ENCODE measurements around the gene ARL8B.

The ARL8B gene

GRCh38 chr3:5186089-5186857, 64.2 kb downstream of the ARL8B start:
- DNase-seq (ENCODE audit: low read depth in 1 of 2, low spot score in 1 of 2), result no peak

DNA sequence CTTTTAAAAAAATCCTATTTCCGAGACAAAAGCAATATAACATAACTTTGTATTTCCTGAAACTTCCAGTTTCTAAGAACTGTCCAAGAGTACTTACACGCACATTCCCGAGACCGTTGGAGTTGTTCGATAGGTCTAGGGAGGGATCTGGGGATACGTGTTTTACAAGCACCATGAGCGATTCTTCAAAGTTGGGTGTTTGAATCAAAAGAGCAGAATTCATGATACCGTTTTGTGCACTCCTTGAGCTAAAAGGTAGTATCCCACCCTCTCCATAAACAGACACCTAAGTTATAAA, 64.7 kb downstream of the ARL8B start:
- DNase-seq (ENCODE audit: low read depth in 1 of 2, low spot score in 1 of 2), result no peak

DNA sequence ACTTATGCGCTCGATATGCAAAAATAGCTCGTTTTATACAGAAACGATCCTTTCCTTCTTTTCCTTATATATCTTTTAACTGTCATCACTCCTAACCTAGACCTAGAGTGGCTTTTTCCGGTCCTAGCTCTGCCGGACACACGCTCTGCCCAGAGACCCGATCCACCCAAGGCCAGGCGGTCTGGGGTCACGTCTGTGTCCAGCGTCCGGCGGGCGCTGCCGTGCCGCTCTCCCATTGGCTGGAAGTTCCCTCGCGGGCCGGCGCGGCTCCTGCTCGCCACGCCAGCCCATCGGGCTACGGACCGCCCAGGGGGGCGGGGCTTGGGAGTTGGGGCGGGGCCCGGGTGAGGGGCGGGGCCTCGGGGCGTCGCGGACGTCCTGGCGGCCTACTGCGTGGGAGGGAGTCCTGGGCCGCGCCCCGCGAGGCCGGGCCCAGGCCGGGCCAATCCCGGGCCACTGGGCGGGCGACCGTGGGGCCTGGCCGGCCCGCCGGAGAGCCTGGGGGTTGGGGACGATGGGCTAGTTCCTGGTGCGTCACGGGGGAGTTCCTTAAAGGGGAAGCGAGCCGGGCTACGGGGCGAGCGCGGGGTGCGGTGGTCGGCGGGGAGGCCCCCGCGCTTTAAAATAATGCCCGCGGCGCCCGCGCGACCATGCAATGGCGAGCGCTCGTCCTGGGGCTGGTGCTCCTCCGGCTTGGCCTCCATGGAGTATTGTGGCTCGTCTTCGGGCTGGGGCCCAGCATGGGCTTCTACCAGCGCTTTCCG, 65.2 kb downstream of the ARL8B start, which contains the start of gene EDEM1:
Gene EDEM1, plus strand, starts transcription at position 552 of the 764 bp plus-strand sequence. Its CDS starts 99 bp downstream, at position 651.
- DNase-seq (ENCODE audit: low read depth in 1 of 2, low spot score in 1 of 2), result peak; percentile 91 to 93

DNA sequence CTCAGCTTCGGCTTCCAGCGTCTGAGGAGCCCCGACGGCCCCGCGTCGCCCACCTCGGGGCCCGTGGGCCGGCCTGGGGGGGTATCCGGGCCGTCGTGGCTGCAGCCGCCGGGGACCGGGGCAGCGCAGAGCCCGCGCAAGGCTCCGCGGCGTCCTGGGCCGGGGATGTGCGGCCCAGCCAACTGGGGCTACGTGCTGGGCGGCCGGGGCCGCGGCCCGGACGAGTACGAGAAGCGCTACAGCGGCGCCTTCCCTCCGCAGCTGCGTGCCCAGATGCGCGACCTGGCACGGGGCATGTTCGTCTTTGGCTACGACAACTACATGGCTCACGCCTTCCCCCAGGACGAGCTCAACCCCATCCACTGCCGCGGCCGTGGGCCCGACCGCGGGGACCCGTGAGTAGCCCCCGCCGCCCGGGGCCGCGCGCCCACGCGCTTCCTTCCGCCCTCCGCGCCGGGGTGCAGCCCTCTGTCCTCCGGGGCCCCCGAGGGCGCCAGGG, 65.9 kb downstream of the ARL8B start:
- peak; percentile 12 to 43 for DNase-seq (ENCODE audit: low read depth in 1 of 2, low spot score in 1 of 2)

DNA sequence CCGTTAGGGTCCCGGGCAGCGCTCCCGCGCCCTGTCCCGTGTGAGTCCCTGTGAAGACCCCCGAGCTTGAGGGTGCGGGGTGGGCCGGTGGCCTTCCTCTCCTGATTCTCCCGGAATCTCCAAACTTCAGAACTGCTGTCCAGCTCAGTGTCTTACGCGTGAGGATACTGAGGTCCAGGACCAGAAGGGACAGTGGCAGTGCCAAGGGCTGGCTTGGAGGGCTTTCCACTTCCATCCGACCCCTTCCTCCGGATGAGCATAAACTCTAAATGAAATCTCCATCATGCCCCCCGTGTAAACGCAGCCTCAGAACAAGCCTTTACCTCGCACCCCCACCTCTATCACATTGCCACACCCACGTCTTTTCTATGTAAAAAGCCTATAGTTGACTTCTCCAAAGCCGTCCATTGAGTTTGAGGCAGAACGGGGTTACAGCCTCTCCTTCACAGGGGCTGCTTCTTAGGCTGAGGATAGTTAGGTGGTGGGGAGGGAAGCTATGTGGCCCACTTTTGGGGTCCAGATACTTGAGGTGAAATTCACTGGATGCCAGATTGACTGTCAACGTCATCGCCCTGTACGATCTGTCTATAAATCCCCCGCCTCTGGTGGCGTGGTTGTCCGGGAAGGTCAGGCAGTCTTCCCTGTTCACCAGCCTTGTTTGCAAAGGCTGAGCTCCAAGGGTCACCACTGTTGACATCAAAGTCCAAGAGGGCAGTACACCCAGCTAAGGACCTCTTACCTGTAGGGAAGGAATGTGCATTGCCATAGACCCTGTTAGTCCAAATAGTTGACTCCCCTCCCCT, 66.5 kb downstream of the ARL8B start:
- DNase-seq (ENCODE audit: low read depth in 1 of 2, low spot score in 1 of 2), result peak; percentile 11 to 38

GRCh38 chr3:5190147-5190791, 68.2 kb downstream of the ARL8B start:
- no peak for DNase-seq (ENCODE audit: low read depth in 1 of 2, low spot score in 1 of 2)

DNA sequence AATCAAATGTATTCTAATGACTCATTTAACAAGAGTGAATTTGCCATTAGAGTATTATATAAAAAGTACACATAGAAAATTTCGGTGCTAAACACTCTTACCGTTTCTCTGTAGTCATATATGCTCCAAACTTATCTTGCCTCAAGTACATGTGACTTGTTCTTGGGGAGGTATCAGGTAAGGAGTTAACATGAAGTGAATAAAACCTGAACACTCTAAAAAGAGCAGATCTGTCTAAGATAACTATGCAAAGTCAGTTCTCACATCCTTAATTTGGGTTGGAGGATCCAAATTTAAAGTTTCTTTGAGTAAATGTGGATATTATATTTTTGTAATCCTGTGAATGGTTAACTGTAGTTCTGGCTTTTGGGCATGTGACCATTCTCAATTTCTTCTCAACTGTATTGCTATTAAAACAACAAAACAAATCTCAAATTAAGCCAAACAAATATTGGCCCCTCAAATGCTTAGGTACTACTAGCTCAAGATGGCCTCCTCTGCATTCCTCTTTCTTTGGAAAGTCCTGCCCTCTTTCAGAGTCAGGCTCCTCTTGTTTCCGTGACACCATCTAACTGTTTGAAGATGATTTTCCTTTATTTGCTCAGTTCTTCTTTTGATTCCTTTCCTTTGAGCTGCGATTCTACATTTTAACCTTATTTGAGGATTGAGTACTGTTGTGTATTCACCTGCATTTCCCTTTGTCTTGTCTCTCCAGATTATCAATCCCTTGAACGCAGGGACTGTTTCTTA, 69.6 kb downstream of the ARL8B start:
- no peak for DNase-seq (ENCODE audit: low read depth in 1 of 2, low spot score in 1 of 2)

DNA sequence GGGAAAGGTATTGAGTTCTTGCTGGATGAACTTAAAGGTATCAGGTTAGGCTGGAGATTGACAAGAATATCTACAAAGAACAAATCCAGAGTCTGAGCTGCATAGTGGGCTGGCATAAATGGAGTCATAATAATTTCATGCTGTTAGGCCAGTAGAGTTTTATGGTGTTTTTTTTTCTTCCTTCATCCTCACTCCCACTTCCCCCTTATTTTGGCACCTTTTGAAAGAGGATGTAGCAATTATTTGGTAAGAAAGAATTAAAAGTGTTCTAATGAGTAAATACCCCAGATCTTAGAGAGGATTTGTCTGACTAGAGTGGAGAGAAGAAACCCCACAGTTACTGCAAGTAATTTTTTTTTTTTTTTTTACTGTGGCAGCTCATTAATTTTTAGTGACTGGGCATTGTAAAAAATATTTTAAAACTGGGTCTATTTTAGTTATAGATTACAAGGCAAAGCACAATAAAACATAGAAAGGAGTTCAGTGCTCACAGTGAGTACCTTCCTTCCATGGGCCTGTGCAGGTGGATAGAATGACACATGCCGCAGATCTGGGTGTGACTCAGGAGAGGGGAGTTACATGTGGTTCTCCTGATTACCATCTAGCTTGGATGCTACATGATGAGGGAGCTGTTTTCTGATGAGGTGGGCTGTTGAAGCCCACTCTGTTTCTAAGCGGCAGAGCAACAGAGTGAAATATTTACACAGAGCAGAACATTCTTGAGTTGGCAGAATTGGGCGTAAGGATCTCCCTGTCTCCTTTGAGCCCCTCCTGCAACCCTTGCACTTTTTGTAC, 70.7 kb downstream of the ARL8B start:
- DNase-seq (ENCODE audit: low read depth in 1 of 2, low spot score in 1 of 2), result no peak

DNA sequence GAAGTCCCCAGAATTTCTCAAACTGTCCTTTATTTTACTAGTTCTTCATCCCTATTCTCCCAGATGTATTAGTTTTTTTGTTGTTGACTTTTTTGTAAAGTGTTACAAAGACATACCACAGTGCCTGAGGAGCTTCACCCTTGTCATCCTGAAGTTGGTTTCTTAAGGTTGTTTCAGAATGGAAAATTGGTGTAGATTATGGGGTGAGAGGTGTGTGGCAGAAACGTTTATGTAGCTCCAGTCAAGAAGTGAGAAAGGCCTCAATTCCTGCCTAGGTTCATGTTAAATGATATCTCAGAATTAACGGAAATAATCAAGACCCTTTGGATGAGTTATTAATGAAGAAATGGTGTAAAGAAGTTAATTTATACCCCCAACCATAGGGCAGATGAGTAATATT, 72.2 kb downstream of the ARL8B start:
- DNase-seq (ENCODE audit: low read depth in 1 of 2, low spot score in 1 of 2), result no peak

GRCh38 chr3:5194801-5195509, 72.9 kb downstream of the ARL8B start:
- no peak for DNase-seq (ENCODE audit: low read depth in 1 of 2, low spot score in 1 of 2)

GRCh38 chr3:5195605-5196004, 73.5 kb downstream of the ARL8B start:
- DNase-seq (ENCODE audit: low read depth in 1 of 2, low spot score in 1 of 2), result no peak

DNA sequence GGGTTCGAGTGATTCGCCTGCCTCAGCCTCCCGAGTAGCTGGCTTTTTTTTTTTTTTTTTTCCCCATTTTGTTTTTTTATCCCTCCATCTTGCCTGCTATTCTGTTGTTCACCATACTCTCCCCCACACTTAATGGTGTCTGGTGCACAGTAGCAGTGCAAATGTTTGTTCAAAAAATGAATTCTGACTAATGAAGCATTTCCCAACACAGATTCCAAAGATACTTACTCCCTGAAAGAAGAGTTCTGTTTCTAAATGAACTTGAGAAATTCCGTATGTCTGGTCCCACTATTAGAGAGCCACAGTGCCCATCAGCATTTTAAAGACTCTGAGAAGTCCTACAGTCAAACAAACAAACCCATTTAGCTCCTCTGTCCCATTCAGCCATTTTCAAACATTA, 74.9 kb downstream of the ARL8B start:
- no peak for DNase-seq (ENCODE audit: low read depth in 1 of 2, low spot score in 1 of 2)

- DNase-seq (ENCODE audit: low read depth in 1 of 2, low spot score in 1 of 2), result no peak
These were observed 75.6 kb downstream of the ARL8B start for GRCh38 chr3:5197470-5198312.

DNA sequence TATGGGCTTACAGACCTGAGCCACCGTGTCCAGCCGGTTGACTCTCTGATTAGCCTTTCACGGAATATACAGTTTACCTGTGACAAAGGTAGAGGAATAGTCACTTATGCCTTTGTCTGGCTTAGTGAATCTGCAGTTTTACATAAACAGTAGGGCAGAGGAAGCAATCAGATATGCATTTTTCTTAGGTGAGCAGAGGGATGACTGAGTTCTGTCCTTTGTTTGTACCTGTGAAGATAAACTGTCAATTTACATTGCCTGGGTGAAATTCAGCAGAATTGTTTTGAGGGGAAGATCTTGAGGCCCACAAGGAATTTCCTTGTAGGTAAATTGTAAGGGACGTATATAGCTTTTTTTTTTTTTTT, 76.2 kb downstream of the ARL8B start:
- no peak for DNase-seq (ENCODE audit: low read depth in 1 of 2, low spot score in 1 of 2)

DNA sequence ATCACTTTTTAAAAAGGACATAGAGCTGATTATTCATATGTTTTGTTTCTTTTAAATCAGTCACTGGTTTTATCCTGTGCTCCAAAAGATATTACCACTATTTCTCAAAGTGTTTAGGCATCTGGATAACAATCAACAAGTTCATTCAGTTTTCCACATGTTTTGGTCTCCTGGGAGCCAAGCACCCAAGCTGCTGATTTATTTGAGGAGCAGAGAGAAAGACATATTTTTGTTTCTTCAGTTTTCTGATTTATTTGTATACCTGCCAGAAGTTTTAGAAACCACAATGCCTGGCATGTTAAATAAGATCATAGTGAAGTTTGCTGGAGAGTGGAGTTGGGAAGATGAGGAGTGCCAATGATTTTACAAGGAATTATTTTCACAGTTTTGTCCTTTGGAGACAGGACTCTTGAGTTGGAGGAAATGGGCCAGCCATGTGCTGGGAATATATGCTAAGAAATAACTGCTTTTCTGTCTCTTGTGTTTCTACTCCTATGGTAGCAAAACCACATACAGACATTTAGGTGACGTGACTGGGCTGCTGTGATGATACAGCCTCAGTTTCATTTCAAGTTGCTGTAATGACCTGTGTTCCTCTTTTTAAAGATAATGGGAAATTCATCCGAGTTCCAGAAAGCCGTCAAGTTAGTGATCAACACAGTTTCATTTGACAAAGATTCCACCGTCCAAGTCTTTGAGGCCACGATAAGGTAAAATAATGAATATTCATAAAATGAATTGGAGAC, 77.1 kb downstream of the ARL8B start:
- no peak for DNase-seq (ENCODE audit: low read depth in 1 of 2, low spot score in 1 of 2)

GRCh38 chr3:5201536-5201935, 79.4 kb downstream of the ARL8B start:
- no peak for DNase-seq (ENCODE audit: low read depth in 1 of 2, low spot score in 1 of 2)

DNA sequence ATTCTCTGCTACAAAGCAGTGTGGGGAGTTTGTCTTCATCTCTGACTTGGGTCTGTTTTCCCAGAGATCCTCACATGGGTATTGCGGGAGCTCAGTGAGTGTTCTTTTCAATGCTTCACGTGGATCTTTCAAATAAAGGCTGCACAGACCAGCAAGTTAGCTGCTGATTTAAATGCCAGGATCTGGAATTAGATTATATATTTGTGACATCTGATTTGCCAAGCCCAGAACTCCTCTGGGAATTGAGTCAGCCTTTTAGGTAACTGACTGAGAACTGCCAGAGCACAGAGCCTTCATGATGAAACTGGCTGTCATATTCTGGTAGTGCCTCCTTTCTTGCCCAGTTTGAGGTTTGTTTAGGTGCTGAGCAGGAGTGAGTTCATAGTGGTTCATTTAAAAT, 80.1 kb downstream of the ARL8B start:
- no peak for DNase-seq (ENCODE audit: low read depth in 1 of 2, low spot score in 1 of 2)
